ENCODE data around the gene IGSF9B. TPM values are rescaled to one million over a fixed set of nuclear protein-coding genes. Genes with fewer than 3 reads are reported as not detected.

IGSF9B gene
- total RNA-seq, 2 experiments from 2014 or later = 0.95 to 2.8 TPM

DNA sequence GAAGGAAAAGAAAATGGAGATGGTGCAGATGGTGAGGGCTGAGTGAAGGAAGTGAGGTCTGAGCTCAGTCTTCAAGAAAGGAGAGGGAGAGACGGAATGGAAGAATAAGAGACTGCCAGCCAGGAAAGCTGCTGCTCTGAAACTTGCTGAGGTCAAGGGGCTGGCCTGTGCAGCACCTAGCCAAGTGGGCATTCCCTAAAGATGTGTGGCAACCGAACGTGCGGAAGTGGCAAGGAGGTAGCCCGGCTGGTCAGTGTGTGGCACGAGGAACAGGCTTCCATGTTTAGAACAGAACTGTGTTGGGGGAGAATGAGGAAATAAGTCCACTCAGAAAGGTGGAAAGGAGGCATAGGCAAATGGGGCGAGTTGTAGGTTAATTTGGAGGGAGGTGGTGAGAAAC is 7.6 kb upstream of the IGSF9B start:
- Histone ChIP-seq H3K9me2 (ENCODE audit: insufficient read depth, low read length) (no peaks in the 10 kb centered on the region), H4K20me1 (ENCODE audit: insufficient read depth, low read length) (no peaks in the 10 kb centered on the region), H3K4me2 (ENCODE audit: low read length) (no peak overlapping the region), H3K9me3 (ENCODE audit: low read length) (no peaks in the 10 kb centered on the region), H3K4me3 (ENCODE audit: low read depth, low read length, poor library complexity, severe bottlenecking) (no peak overlapping the region), H3K4me1 (ENCODE audit: insufficient read depth, low read length, poor library complexity, severe bottlenecking) (no peaks in the 10 kb centered on the region), H3K36me3 (ENCODE audit: insufficient read depth, low read length) (no peaks in the 10 kb centered on the region), H3K27ac (ENCODE audit: low read depth, low read length, poor library complexity, severe bottlenecking) (no peak overlapping the region), H2AFZ (ENCODE audit: low read length) (no peak overlapping the region), H3K79me2 (ENCODE audit: insufficient read depth, low read depth, low read length) (no peaks in the 10 kb centered on the region)
- TF ChIP-seq, protein P1, sequence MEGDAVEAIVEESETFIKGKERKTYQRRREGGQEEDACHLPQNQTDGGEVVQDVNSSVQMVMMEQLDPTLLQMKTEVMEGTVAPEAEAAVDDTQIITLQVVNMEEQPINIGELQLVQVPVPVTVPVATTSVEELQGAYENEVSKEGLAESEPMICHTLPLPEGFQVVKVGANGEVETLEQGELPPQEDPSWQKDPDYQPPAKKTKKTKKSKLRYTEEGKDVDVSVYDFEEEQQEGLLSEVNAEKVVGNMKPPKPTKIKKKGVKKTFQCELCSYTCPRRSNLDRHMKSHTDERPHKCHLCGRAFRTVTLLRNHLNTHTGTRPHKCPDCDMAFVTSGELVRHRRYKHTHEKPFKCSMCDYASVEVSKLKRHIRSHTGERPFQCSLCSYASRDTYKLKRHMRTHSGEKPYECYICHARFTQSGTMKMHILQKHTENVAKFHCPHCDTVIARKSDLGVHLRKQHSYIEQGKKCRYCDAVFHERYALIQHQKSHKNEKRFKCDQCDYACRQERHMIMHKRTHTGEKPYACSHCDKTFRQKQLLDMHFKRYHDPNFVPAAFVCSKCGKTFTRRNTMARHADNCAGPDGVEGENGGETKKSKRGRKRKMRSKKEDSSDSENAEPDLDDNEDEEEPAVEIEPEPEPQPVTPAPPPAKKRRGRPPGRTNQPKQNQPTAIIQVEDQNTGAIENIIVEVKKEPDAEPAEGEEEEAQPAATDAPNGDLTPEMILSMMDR (conservative IDR thresholded peaks at IDR 0.05; ENCODE audit: low read length) = no peak
- TF ChIP-seq EZH2phosphoT487 (IDR thresholded peaks at IDR 0.05; ENCODE audit: borderline replicate concordance, low read depth, low read length) = no peak
- ChIA-PET POLR2A (no interaction called here), CTCF (ENCODE audit: unreplicated experiment) (no interaction called here)
- DNase-seq (ENCODE audit: low spot score) = no peak
- no TSS peak for BruUV-seq (replicated peaks)
- intact Hi-C loops (cut with micrococcal nuclease; ENCODE audit: unreplicated experiment) = no loop called here

DNA sequence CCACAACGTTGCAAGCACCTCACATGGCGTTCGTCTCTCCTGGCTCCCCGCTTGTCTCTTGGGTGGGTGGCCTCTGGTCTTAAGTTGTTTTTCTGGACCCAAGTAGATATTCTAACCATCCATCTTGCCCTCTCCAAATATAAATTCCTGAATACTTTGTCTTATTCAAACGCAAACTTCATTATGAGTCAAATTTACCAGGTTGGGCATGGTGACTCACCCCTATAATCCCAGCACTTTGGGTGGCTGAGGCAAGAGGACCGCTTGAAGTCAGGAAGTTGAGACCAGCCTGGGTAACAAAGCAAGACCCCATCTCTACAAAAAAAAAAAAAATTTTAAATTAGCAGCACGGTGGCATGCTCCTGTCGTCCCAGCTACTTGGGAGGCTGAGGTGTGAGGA is 5.1 kb upstream of the IGSF9B start:
- DNase-seq (ENCODE audit: low spot score) = no peak
- Histone ChIP-seq H3K79me2 (ENCODE audit: insufficient read depth, low read depth, low read length) (no peaks in the 10 kb centered on the region), H3K9me3 (ENCODE audit: low read length) (no peaks in the 10 kb centered on the region), H3K4me3 (ENCODE audit: low read depth, low read length, poor library complexity, severe bottlenecking) (no peak overlapping the region), H3K36me3 (ENCODE audit: insufficient read depth, low read length) (no peaks in the 10 kb centered on the region), H3K4me2 (ENCODE audit: low read length) (no peak overlapping the region), H3K9me2 (ENCODE audit: insufficient read depth, low read length) (no peaks in the 10 kb centered on the region), H3K27ac (ENCODE audit: low read depth, low read length, poor library complexity, severe bottlenecking) (no peak overlapping the region), H4K20me1 (ENCODE audit: insufficient read depth, low read length) (no peaks in the 10 kb centered on the region), H2AFZ (ENCODE audit: low read length) (no peak overlapping the region), H3K4me1 (ENCODE audit: insufficient read depth, low read length, poor library complexity, severe bottlenecking) (no peaks in the 10 kb centered on the region)
- ChIA-PET CTCF (ENCODE audit: unreplicated experiment) (no interaction called here), POLR2A (no interaction called here)
- TF ChIP-seq, protein P1 (conservative IDR thresholded peaks at IDR 0.05; ENCODE audit: low read length) = no peak
- no peak for TF ChIP-seq EZH2phosphoT487 (IDR thresholded peaks at IDR 0.05; ENCODE audit: borderline replicate concordance, low read depth, low read length)
- BruUV-seq (replicated peaks) = no TSS peak
- intact Hi-C loops (cut with micrococcal nuclease; ENCODE audit: unreplicated experiment) = no loop called here

DNA sequence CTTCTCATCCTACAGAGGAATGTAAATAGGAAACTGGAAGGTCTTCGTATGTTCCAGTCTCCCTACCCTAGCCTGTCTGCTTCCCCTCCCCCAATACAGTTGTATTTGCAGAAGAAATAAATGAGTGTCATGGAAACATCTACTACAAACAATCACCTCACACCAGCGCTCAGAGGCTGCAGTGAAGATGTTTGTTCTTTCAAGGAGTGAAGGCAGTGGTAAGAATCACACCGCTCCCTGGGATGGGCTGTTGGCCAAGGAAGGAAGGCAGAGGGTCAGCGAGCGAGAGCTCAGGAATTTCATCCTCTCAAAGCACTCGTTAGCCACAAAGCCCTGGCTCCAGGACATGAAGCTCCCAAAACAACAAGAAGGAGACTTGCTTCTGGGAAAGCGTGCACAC is 1.1 kb upstream of the IGSF9B start:
- H2AFZ ChIP-seq (ENCODE audit: low read length) = no peak overlapping the region
- no peaks in the 10 kb centered on the region for H4K20me1 ChIP-seq (ENCODE audit: insufficient read depth, low read length)
- ChIA-PET POLR2A (interaction anchor here (1.2 kb wide), 1 partner anchor 13 kb away, joined by 3 read pairs; no protein-coding TSS in a partner anchor), CTCF (ENCODE audit: unreplicated experiment) (no interaction called here)
- H3K27ac ChIP-seq (ENCODE audit: low read depth, low read length, poor library complexity, severe bottlenecking) = no peak overlapping the region
- H3K4me2 ChIP-seq (ENCODE audit: low read length) = no peak overlapping the region
- no peaks in the 10 kb centered on the region for H3K4me1 ChIP-seq (ENCODE audit: insufficient read depth, low read length, poor library complexity, severe bottlenecking)
- intact Hi-C loops (cut with micrococcal nuclease; ENCODE audit: unreplicated experiment) = no loop called here
- no peaks in the 10 kb centered on the region for H3K9me2 ChIP-seq (ENCODE audit: insufficient read depth, low read length)
- no peaks in the 10 kb centered on the region for H3K79me2 ChIP-seq (ENCODE audit: insufficient read depth, low read depth, low read length)
- TF ChIP-seq, protein P1 (conservative IDR thresholded peaks at IDR 0.05; ENCODE audit: low read length) = no peak
- no peak for TF ChIP-seq EZH2phosphoT487 (IDR thresholded peaks at IDR 0.05; ENCODE audit: borderline replicate concordance, low read depth, low read length)
- DNase-seq (ENCODE audit: low spot score) = no peak
- H3K9me3 ChIP-seq (ENCODE audit: low read length) = no peaks in the 10 kb centered on the region
- H3K4me3 ChIP-seq (ENCODE audit: low read depth, low read length, poor library complexity, severe bottlenecking) = no peak overlapping the region
- no TSS peak for BruUV-seq (replicated peaks)
- no peaks in the 10 kb centered on the region for H3K36me3 ChIP-seq (ENCODE audit: insufficient read depth, low read length)
